Stimulated activated CD8-positive, alpha-beta memory T cell treated with anti-CD3 and anti-CD28 coated beads, Interleukin-15, amount 100 ng/mL, for 48 hours (primary cell): ENCODE data around the gene ITPA.

Experiments
- DNase-seq, 2 donors: peaks; one replicate each; pipeline ENCODE4 v3.0.0-alpha.2; 2020; ENCODE audit warnings: low read depth in 2 of 2

ITPA gene

GRCh38 chr20:3209257-3209945, at the start of gene ITPA:
TSS of gene ITPA (plus strand) at chr20:3209498. CDS start at chr20:3209552, 54 bp downstream.
- DNase-seq, result peak; percentile 50 to 59

GRCh38 chr20:3160418-3160817, 48.9 kb upstream of the ITPA start:
- DNase-seq, result no peak

GRCh38 chr20:3161316-3162079, 47.8 kb upstream of the ITPA start:
- DNase-seq, result no peak

- no peak for DNase-seq
Observed at GRCh38 chr20:3162080-3162611, 47.2 kb upstream of the ITPA start.

- DNase-seq, result no peak
Observed at GRCh38 chr20:3163099-3164042, 45.9 kb upstream of the ITPA start.

- no peak for DNase-seq
Observed at GRCh38 chr20:3164043-3164762, 45.1 kb upstream of the ITPA start.

- no peak for DNase-seq
Observed at GRCh38 chr20:3164763-3165410, 44.4 kb upstream of the ITPA start.

GRCh38 chr20:3165473-3166337, 43.6 kb upstream of the ITPA start:
- no peak for DNase-seq

- no peak for DNase-seq
Observed at GRCh38 chr20:3166338-3166912, 42.9 kb upstream of the ITPA start.

- DNase-seq, result no peak
Observed at GRCh38 chr20:3166913-3167342, 42.4 kb upstream of the ITPA start.

- no peak for DNase-seq
Observed at GRCh38 chr20:3167738-3168078, 41.6 kb upstream of the ITPA start.

- DNase-seq, result no peak
Observed at GRCh38 chr20:3168079-3168828, 41.0 kb upstream of the ITPA start.

- DNase-seq, result no peak
Observed at GRCh38 chr20:3168829-3169590, 40.3 kb upstream of the ITPA start.

- no peak for DNase-seq
Observed at GRCh38 chr20:3171391-3172125, 37.7 kb upstream of the ITPA start.

- no peak for DNase-seq
Observed at GRCh38 chr20:3172126-3172932, 37.0 kb upstream of the ITPA start.

- DNase-seq, result peak; percentile 61 to 65
Observed at GRCh38 chr20:3172933-3173609, 36.2 kb upstream of the ITPA start, which contains the start of gene LZTS3. TSS of gene LZTS3 (minus strand) at chr20:3173549. CDS start at chr20:3167163, 6,386 bp downstream.
